ENCODE data around the gene GCSAM. TPM values are rescaled to one million over a fixed set of nuclear protein-coding genes. Genes with fewer than 3 reads are reported as not detected.

The GCSAM gene
- total RNA-seq, 1 experiment from 2014 or later = not detected

GRCh38 chr3:112171144-112171543, 38.1 kb upstream of the GCSAM start:
- Histone ChIP-seq H3K36me3 (ENCODE audit: insufficient read depth, low read length, poor library complexity, severe bottlenecking) (no peaks in the 10 kb centered on the region), H3K27ac (ENCODE audit: low read depth, low read length, poor library complexity, severe bottlenecking) (no peak overlapping the region), H3K4me3 (ENCODE audit: low read depth, low read length, poor library complexity, severe bottlenecking) (no peak overlapping the region), H3K27me3 (replicated peaks; ENCODE audit: insufficient read depth, low read depth, low read length, poor library complexity) (no peaks in the 10 kb centered on the region), H3K9me3 (ENCODE audit: low read depth, low read length, poor library complexity, severe bottlenecking) (no peaks in the 10 kb centered on the region), H3K4me1 (ENCODE audit: insufficient read depth, low read length, poor library complexity, severe bottlenecking) (no peaks in the 10 kb centered on the region)
- ChIA-PET CTCF (interaction anchor here (0.7 kb wide), 1 partner anchor 275 kb away, joined by 3 read pairs; no protein-coding TSS in a partner anchor), POLR2A (ENCODE audit: low non-redundant PET) (no interaction called here)
- no peak for TF ChIP-seq CTCF (conservative IDR thresholded peaks at IDR 0.05; ENCODE audit: low read depth, low read length)
- no peak for TF ChIP-seq EZH2 (IDR thresholded peaks at IDR 0.05; ENCODE audit: borderline replicate concordance, low read depth, low read length, poor library complexity, severe bottlenecking)
- no peak for DNase-seq (ENCODE audit: low spot score)
- intact Hi-C loops (cut with micrococcal nuclease; ENCODE audit: unreplicated experiment) = no loop called here
- no TSS peak for BruUV-seq (replicated peaks)

- intact Hi-C loops (cut with micrococcal nuclease; ENCODE audit: unreplicated experiment) = no loop called here
- no peak overlapping the region for H3K4me3 ChIP-seq (ENCODE audit: low read depth, low read length, poor library complexity, severe bottlenecking)
- BruUV-seq (replicated peaks) = no TSS peak
- no peaks in the 10 kb centered on the region for H3K27me3 ChIP-seq (replicated peaks; ENCODE audit: insufficient read depth, low read depth, low read length, poor library complexity)
- ChIA-PET CTCF (no interaction called here), POLR2A (ENCODE audit: low non-redundant PET) (no interaction called here)
- no peak for DNase-seq (ENCODE audit: low spot score)
- TF ChIP-seq CTCF (conservative IDR thresholded peaks at IDR 0.05; ENCODE audit: low read depth, low read length) (no peak), EZH2 (IDR thresholded peaks at IDR 0.05; ENCODE audit: borderline replicate concordance, low read depth, low read length, poor library complexity, severe bottlenecking) (no peak)
- no peaks in the 10 kb centered on the region for H3K36me3 ChIP-seq (ENCODE audit: insufficient read depth, low read length, poor library complexity, severe bottlenecking)
- H3K4me1 ChIP-seq (ENCODE audit: insufficient read depth, low read length, poor library complexity, severe bottlenecking) = no peaks in the 10 kb centered on the region
- H3K9me3 ChIP-seq (ENCODE audit: low read depth, low read length, poor library complexity, severe bottlenecking) = no peaks in the 10 kb centered on the region
- H3K27ac ChIP-seq (ENCODE audit: low read depth, low read length, poor library complexity, severe bottlenecking) = no peak overlapping the region
Observed at GRCh38 chr3:112170046-112170445, 37.0 kb upstream of the GCSAM start.

GRCh38 chr3:112167758-112168157, 34.7 kb upstream of the GCSAM start:
- intact Hi-C loops (cut with micrococcal nuclease; ENCODE audit: unreplicated experiment) = no loop called here
- no peak for TF ChIP-seq CTCF (conservative IDR thresholded peaks at IDR 0.05; ENCODE audit: low read depth, low read length)
- TF ChIP-seq EZH2 (IDR thresholded peaks at IDR 0.05; ENCODE audit: borderline replicate concordance, low read depth, low read length, poor library complexity, severe bottlenecking) = no peak
- Histone ChIP-seq H3K27me3 (replicated peaks; ENCODE audit: insufficient read depth, low read depth, low read length, poor library complexity) (no peaks in the 10 kb centered on the region), H3K4me3 (ENCODE audit: low read depth, low read length, poor library complexity, severe bottlenecking) (no peak overlapping the region), H3K9me3 (ENCODE audit: low read depth, low read length, poor library complexity, severe bottlenecking) (no peaks in the 10 kb centered on the region), H3K36me3 (ENCODE audit: insufficient read depth, low read length, poor library complexity, severe bottlenecking) (no peaks in the 10 kb centered on the region), H3K27ac (ENCODE audit: low read depth, low read length, poor library complexity, severe bottlenecking) (no peak overlapping the region), H3K4me1 (ENCODE audit: insufficient read depth, low read length, poor library complexity, severe bottlenecking) (no peaks in the 10 kb centered on the region)
- ChIA-PET CTCF (no interaction called here), POLR2A (ENCODE audit: low non-redundant PET) (no interaction called here)
- DNase-seq (ENCODE audit: low spot score) = no peak
- no TSS peak for BruUV-seq (replicated peaks)
